ENCODE data around the gene KRTAP10-1.

GRCh38 chr21:44544566-44544965, 4.6 kb upstream of the KRTAP10-1 start:
- TF ChIP-seq CTCF (IDR thresholded peaks at IDR 0.05 in 4 of 5, conservative IDR thresholded peaks at IDR 0.05 in 1 of 5) (no peak), POLR2A (IDR thresholded peaks at IDR 0.05) (no peak)
